OCI-LY1 (cell line): Measurements from ENCODE around the gene EVC2.

Source experiments
- EZH2 ChIP-seq: fragments of 200-600 bp; sonication (generic), shearing (Covaris generic); IDR thresholded peaks from 2 replicates; pipeline ENCODE4 v1.8.0; 2017; ENCODE audit warnings: borderline replicate concordance, mixed run types, mild to moderate bottlenecking, antibody characterized with exemption, low read length, moderate library complexity, mixed read lengths
- TF ChIP-seq, protein P1 (sequence below): fragments of 200-600 bp; sonication (generic), shearing (Covaris generic); IDR thresholded peaks from 2 replicates; pipeline ENCODE4 v1.5.1; 2017; ENCODE audit warnings: mild to moderate bottlenecking, antibody characterized with exemption, low read length, moderate library complexity, mixed read lengths

DNA sequence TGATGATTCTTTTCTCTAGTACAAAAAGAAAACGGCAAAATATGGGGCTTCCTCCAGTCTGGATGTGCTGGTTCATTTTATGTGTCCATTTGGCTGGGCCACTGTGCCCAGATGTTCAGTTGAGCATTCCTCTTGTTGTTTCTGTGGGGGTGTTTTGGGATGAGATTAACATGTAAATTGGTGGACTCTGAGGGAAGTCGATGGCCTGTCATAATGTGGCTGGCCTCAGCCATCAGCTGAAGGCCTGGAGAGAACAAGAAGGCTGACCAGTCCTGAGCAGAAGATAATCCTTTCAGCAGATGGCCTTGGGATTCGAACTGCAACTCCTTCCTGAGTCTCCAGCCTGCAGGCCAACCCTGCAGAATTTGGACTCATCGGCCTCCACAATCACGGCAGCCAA is 136.7 kb downstream of the EVC2 start:
- TF ChIP-seq, protein P1, sequence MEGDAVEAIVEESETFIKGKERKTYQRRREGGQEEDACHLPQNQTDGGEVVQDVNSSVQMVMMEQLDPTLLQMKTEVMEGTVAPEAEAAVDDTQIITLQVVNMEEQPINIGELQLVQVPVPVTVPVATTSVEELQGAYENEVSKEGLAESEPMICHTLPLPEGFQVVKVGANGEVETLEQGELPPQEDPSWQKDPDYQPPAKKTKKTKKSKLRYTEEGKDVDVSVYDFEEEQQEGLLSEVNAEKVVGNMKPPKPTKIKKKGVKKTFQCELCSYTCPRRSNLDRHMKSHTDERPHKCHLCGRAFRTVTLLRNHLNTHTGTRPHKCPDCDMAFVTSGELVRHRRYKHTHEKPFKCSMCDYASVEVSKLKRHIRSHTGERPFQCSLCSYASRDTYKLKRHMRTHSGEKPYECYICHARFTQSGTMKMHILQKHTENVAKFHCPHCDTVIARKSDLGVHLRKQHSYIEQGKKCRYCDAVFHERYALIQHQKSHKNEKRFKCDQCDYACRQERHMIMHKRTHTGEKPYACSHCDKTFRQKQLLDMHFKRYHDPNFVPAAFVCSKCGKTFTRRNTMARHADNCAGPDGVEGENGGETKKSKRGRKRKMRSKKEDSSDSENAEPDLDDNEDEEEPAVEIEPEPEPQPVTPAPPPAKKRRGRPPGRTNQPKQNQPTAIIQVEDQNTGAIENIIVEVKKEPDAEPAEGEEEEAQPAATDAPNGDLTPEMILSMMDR, result no peak
- TF ChIP-seq EZH2, result no peak
